C4-2B (cell line): ENCODE results near the gene IDI1.

Experiments
- CTCF ChIP-seq: fragments of 450-650 bp; conservative IDR thresholded peaks from 2 replicates; pipeline ENCODE4 v1.5.1; 2017; ENCODE audit warnings: mild to moderate bottlenecking
- ZFX ChIP-seq: fragments of 450-650 bp; IDR thresholded peaks from 2 replicates; pipeline ENCODE4 v1.6.1; 2017

GRCh38 chr10:1089017-1089689, 40.2 kb upstream of the IDI1 start:
- TF ChIP-seq CTCF: no peak
- TF ChIP-seq ZFX: no peak
